IPS DF 6.9 (cell line): Measurements from ENCODE around the gene JMJD8.

Experiments
- DNase-seq: peaks from one replicate; pipeline ENCODE4 v3.0.0-alpha.2; 2013; ENCODE audit warnings: low read depth, low spot score
- H3K27ac ChIP-seq: one replicate; pipeline ENCODE4 v1.5.1; 2013; ENCODE audit warnings: low read length, control low read depth
- H3K27me3 ChIP-seq: 2 replicates; pipeline ENCODE4 v1.6.1; 2013; ENCODE audit warnings: mild to moderate bottlenecking, low read length; ENCODE audit not compliant: control insufficient read depth, insufficient read depth
- H3K36me3 ChIP-seq: 2 replicates; pipeline ENCODE4 v1.6.1; 2013; ENCODE audit warnings: low read length; ENCODE audit not compliant: control insufficient read depth, insufficient read depth
- H3K4me1 ChIP-seq: 2 replicates; pipeline ENCODE4 v1.6.1; 2013; ENCODE audit warnings: low read length; ENCODE audit not compliant: control insufficient read depth, insufficient read depth
- H3K4me3 ChIP-seq: 2 replicates; pipeline ENCODE4 v1.5.1; 2013; ENCODE audit warnings: mild to moderate bottlenecking, low read length
- H3K9me3 ChIP-seq: 2 replicates; pipeline ENCODE4 v1.6.1; 2013; ENCODE audit warnings: low read length, inconsistent platforms; ENCODE audit not compliant: control insufficient read depth, insufficient read depth
- WGBS: extraction: QIAGEN DNeasy Blood & Tissue Kit; methylation state at CpG from one replicate; pipeline ENCODE4 v1.1.7; 2013; ENCODE audit warnings: mixed read lengths, missing lambda C conversion rate; ENCODE audit not compliant: insufficient read length, insufficient coverage; 5-methylcytosine and 5-hydroxymethylcytosine counted together

Gene JMJD8

DNA sequence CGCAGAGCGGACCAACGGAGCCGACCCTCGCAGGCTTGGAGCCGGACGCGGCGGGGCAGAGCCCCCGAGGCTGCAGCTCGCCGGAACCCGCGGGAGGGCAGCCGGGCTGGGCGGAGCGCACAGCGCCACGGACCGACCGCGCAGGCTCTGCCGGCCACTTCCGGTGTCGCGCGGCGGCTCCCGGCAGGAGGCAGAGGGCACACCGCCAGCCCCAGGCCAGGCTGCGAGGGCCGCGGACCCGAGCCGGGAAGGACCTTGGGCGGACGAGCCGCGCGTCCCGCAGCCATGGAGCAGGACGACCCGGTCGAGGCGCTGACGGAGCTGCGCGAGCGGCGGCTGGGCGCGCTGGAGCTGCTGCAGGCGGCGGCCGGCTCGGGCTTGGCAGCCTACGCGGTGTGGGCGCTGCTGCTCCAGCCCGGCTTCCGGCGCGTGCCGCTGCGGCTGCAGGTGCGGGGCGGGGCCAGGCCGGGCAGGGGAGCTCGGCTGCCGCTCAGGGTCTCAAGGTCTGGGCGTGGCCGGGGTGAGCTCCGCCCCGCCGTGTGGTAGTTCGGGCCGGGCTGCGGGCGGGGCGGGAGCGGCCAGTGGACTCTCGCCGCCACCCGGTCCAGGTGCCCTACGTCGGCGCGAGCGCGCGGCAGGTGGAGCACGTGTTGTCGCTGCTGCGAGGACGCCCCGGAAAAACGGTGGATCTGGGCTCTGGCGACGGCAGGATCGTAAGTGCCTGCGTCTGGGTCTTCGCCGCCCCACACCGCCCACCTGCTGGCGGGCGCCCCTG, 37.0 kb upstream of the JMJD8 start, which contains the start of gene ANTKMT:
Gene ANTKMT, plus strand, starts transcription at position 157 of the 775 bp plus-strand sequence. Its CDS starts 129 bp downstream, at position 286.
- H3K9me3 ChIP-seq: no peaks in the 10 kb centered on the region
- no peak within 1 kb of the TSS for H3K27ac ChIP-seq
- WGBS: no CpG with 5 or more reads among the region's 106 CpGs
- DNase-seq: no peak
- H3K4me3 ChIP-seq: peak within 1 kb of the TSS; percentile 97
- H3K27me3 ChIP-seq: no peaks in the 10 kb centered on the region
- peaks cover 7% of the 10 kb centered on the region; the same call in 1 of the 2 replicates for H3K4me1 ChIP-seq
- no peaks in the 10 kb centered on the region; the same call in 1 of the 2 replicates for H3K36me3 ChIP-seq

DNA sequence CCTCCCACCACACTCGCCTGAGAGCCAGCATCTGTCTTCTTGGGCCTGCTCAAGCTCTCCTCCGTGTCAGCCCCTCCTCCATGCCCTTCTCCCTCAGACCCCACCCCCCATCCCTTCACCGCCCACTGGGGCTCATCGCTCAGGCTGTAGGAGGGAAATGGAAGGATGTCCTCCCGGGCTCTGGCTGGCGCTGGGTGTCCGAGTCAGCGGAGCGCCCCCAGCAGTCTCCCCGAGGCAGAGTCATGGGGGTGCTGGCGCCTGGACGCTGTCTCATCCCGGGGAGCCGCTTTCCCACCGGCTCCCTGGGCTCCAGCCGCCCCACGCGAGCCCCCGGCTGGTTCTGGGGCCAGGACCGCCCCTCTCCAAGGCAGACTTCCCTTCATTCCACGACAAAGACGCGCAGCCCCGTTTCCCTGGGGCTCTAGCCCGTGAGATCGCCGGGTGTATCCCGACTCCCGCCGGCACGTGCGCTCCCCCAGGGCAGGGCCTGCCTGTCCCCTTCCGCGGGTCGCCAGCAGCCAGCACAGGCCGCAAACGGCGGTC, 36.4 kb upstream of the JMJD8 start:
- Histone ChIP-seq H3K27me3 (peaks cover 2% of the 10 kb centered on the region; the same call in 1 of the 2 replicates), H3K36me3 (no peaks in the 10 kb centered on the region; the same call in 1 of the 2 replicates), H3K9me3 (no peaks in the 10 kb centered on the region), H3K4me3 (peak overlapping the region; percentile 97), H3K27ac (no peak overlapping the region), H3K4me1 (peaks cover 11% of the 10 kb centered on the region)
- no peak for DNase-seq
- no CpG with 5 or more reads among the region's 38 CpGs for WGBS

DNA sequence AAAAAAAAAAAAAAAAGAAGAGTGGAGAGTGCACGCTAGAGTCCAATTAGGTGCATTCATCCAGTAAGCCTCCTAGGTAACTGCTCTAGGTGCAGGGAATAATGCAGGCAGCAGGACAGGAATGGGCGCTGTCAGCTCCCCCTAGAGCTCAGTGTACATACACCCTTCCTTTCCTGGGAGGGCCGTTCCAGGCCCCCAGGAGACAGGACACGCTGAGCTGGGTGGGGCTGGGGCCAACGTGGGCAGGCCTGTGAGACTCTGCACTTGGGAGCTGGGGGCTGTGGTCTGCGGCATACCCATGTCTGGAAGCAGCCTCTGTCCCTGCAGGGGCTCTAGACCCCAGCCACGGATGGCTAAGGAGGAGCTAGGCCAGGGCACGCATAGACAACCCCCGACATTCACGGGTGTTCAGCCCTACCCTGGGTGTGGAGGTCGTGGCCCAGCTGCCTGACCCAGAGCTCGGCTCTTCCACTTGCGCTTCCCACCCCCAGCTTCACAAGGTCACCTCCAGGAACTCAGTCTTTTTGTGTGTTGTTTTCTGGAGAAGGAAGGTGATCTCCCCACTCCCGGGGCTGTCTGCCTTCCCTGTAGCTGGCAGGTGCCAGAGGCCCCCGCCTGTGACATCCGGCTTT, 35.8 kb upstream of the JMJD8 start:
- Histone ChIP-seq H3K27ac (no peak overlapping the region), H3K36me3 (no peaks in the 10 kb centered on the region; the same call in 1 of the 2 replicates), H3K4me1 (peaks cover 11% of the 10 kb centered on the region), H3K4me3 (peak overlapping the region; percentile 97; the same call in 1 of the 2 replicates), H3K27me3 (peaks cover 2% of the 10 kb centered on the region; the same call in 1 of the 2 replicates), H3K9me3 (no peaks in the 10 kb centered on the region)
- WGBS: no CpG with 5 or more reads among the region's 16 CpGs
- DNase-seq: no peak

DNA sequence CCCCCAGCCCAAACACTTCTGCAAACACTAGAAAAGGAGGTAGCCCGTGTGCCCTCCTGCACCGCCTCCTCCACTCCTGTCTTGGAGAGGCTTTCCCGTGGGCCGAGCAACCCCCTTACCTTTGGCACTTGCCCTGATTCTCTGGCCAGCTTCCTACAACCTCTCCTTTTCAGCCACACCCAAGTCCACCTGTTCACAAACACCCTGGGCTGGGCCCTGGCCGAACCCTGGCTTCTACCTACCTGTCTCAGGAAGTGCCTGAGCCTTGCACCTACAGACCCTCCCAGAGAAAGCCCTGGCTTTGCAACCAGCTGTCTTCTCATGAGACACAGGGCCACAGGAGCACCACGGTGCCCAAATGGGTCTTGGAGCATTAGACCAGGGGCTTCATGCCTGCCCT, 34.8 kb upstream of the JMJD8 start:
- H3K4me1 ChIP-seq: peaks cover 11% of the 10 kb centered on the region
- no peaks in the 10 kb centered on the region for H3K9me3 ChIP-seq
- no peak overlapping the region for H3K27ac ChIP-seq
- peaks cover 2% of the 10 kb centered on the region; the same call in 1 of the 2 replicates for H3K27me3 ChIP-seq
- H3K36me3 ChIP-seq: no peaks in the 10 kb centered on the region; the same call in 1 of the 2 replicates
- DNase-seq: no peak
- H3K4me3 ChIP-seq: no peak overlapping the region
- WGBS: no CpG with 5 or more reads among the region's 6 CpGs

DNA sequence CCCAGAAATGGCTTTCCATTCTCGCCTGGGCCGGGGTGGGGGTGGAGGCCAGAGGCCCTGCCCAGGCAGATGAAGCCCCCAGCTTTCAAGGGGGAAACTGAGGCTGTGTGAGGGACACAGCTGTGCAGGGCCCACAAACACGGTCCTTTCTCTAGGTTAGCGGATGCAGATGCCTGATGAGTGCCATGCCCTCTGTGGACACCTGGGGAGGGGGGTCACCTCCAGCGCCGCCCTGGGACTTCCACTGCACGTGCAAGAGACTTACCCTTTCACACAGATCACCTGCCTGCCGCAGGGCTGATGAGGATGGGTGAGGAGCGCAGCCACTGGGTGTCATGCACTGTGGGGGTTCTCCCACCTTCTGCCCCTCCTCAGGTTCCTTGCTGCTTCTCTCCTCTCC, 34.3 kb upstream of the JMJD8 start:
- Histone ChIP-seq H3K4me3 (no peak overlapping the region), H3K36me3 (no peaks in the 10 kb centered on the region; the same call in 1 of the 2 replicates), H3K27me3 (peaks cover 2% of the 10 kb centered on the region; the same call in 1 of the 2 replicates), H3K9me3 (no peaks in the 10 kb centered on the region), H3K4me1 (peaks cover 11% of the 10 kb centered on the region), H3K27ac (no peak overlapping the region)
- no CpG with 5 or more reads among the region's 9 CpGs for WGBS
- no peak for DNase-seq

DNA sequence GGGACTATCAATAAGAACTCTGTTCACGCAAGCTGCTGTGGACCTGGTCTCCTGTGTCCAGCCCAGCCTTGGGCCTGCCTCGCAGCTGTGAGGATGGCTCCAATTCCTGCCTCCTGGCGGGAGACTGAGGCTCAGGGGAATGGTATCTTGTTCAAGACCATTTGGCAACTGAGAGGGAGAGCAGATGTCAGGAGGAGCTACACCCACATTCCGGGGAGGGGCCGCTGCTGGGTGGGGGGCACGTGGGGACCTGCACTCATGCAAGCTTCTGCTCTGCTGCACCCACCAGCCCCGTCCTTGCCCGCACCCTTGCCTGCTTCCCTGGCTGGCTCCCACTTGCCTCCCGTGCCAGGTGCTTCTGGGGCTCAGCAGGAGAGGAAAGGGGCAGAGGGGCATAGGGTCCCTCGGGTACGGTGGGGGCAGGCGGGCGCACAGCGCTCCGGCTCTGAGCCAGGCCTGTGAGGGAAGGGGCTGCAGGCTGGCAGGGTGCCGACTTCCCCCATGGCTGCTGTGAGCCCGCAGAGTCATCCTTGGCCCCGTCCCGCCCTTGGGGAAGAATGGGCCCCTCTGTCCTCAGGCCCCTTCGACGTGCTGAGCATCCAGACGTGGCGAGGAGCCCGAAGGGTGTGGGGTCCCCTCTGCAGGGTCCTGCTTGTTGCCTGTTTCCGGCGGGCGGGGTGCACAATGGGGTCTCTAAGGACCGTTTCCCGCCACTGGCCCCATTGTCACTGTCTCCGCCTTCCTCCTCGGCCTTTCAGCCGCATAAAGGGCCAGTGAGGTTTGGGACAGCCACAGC, 33.5 kb upstream of the JMJD8 start:
- WGBS: no CpG with 5 or more reads among the region's 32 CpGs
- no peak overlapping the region for H3K27ac ChIP-seq
- H3K4me1 ChIP-seq: peaks cover 11% of the 10 kb centered on the region
- H3K4me3 ChIP-seq: no peak overlapping the region
- no peak for DNase-seq
- H3K36me3 ChIP-seq: no peaks in the 10 kb centered on the region; the same call in 1 of the 2 replicates
- H3K9me3 ChIP-seq: no peaks in the 10 kb centered on the region
- peaks cover 2% of the 10 kb centered on the region; the same call in 1 of the 2 replicates for H3K27me3 ChIP-seq

DNA sequence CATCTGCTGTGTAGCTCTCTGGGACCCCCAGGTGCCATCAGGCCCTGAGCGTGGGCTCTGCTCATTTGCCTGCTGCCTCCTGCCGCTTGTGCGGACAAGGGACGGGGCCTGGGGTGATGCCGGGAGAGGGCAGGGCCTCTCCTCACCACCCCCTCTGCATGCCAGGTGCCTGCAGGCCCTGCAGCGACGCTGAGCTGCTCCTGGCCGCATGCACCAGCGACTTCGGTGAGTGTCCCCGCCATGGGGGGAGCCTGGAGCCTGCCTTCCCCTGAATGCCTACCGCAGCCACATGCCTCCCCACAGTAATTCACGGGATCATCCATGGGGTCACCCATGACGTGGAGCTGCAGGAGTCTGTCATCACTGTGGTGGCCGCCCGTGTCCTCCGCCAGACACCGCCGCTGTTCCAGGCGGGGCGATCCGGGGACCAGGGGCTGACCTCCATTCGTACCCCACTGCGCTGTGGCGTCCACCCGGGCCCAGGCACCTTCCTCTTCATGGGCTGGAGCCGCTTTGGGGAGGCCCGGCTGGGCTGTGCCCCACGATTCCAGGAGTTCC, 32.7 kb upstream of the JMJD8 start:
- Histone ChIP-seq H3K27me3 (peaks cover 2% of the 10 kb centered on the region; the same call in 1 of the 2 replicates), H3K27ac (no peak overlapping the region), H3K36me3 (no peaks in the 10 kb centered on the region; the same call in 1 of the 2 replicates), H3K4me3 (no peak overlapping the region), H3K4me1 (peaks cover 11% of the 10 kb centered on the region), H3K9me3 (no peaks in the 10 kb centered on the region)
- no peak for DNase-seq
- WGBS: no CpG with 5 or more reads among the region's 29 CpGs

DNA sequence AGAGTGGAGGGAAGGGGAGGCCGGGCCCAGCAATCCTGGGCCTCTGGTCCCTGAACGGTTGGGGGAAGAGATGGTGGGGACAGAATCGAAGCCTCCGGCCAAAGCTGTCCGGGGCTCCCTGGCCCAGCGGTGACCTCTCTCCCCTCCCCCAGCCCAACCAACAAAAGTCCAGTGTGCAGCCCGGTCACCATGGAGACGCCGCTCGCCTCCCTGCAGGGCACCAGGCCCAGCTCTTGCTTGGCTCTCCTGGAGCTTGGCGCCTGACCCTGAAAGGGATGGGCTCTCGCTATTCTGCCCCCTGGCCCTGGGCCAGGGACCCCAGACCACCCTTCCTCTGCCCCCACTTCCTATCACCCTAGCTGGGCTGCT, 32.0 kb upstream of the JMJD8 start:
- H3K4me3 ChIP-seq: no peak overlapping the region
- no peak overlapping the region for H3K27ac ChIP-seq
- DNase-seq: no peak
- peaks cover 2% of the 10 kb centered on the region; the same call in 1 of the 2 replicates for H3K27me3 ChIP-seq
- no peaks in the 10 kb centered on the region; the same call in 1 of the 2 replicates for H3K36me3 ChIP-seq
- no peaks in the 10 kb centered on the region for H3K9me3 ChIP-seq
- no CpG with 5 or more reads among the region's 12 CpGs for WGBS
- H3K4me1 ChIP-seq: peaks cover 11% of the 10 kb centered on the region

DNA sequence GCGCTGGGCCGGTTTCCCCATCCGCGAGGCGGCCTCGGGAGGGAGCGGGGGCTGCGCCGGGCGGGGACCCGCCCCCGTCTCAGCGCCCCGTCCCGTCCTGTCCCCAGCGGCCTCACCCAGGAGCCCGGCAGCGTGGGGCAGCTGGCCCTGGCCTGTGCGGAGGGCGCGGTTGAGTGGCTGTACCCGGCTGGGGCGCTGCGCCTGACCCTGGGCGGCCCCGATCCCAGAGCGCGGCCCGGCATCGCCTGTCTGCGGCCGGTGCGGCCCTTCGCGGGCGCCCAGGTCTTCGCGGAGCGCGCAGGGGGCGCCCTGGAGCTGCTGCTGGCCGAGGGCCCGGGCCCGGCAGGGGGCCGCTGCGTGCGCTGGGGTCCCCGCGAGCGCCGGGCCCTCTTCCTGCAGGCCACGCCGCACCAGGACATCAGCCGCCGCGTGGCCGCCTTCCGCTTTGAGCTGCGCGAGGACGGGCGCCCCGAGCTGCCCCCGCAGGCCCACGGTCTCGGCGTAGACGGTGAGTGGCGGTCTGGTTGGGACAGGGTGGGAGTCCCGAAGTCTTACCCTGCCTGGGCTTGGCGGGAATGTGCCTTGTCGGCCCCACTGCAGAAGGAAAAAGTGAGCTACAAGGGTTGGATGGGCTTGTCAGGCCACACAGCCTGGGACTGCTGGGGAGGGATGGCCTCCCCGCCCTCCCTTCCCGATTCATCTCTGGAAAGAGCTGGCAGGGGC, 31.5 kb upstream of the JMJD8 start:
- no peaks in the 10 kb centered on the region; the same call in 1 of the 2 replicates for H3K36me3 ChIP-seq
- H3K27me3 ChIP-seq: peaks cover 2% of the 10 kb centered on the region; the same call in 1 of the 2 replicates
- no peak overlapping the region for H3K27ac ChIP-seq
- no peak for DNase-seq
- peaks cover 11% of the 10 kb centered on the region for H3K4me1 ChIP-seq
- peak overlapping the region; percentile 46 for H3K4me3 ChIP-seq
- no CpG with 5 or more reads among the region's 74 CpGs for WGBS
- no peaks in the 10 kb centered on the region for H3K9me3 ChIP-seq
